BE2C (cell line): ENCODE data around the gene SYNGR3.

Experiments used
- DNase-seq: peaks from one replicate; pipeline ENCODE4 v3.0.0-alpha.2; 2020
- H3K27me3 ChIP-seq: fragments of 250-450 bp; sonication (Bioruptor Pico); 2 replicates; pipeline ENCODE4 v1.5.1; 2020; ENCODE audit warnings: mild to moderate bottlenecking
- H3K36me3 ChIP-seq: fragments of 250-450 bp; sonication (Bioruptor Pico); 2 replicates; pipeline ENCODE4 v1.5.1; 2020; ENCODE audit warnings: mild to moderate bottlenecking
- H3K4me1 ChIP-seq: fragments of 250-450 bp; sonication (Bioruptor Pico); 2 replicates; pipeline ENCODE4 v1.5.1; 2020
- H3K4me3 ChIP-seq: 2 replicates; pipeline ENCODE4 v1.5.1; 2011; ENCODE audit warnings: low read depth, low read length
- H3K9me3 ChIP-seq: fragments of 250-450 bp; sonication (Bioruptor Pico); 2 replicates; pipeline ENCODE4 v1.5.1; 2020
- CTCF ChIP-seq: IDR thresholded peaks from 2 replicates; pipeline ENCODE4 v1.5.1; 2012; ENCODE audit warnings: mild to moderate bottlenecking, low read depth, low read length

The SYNGR3 gene

DNA sequence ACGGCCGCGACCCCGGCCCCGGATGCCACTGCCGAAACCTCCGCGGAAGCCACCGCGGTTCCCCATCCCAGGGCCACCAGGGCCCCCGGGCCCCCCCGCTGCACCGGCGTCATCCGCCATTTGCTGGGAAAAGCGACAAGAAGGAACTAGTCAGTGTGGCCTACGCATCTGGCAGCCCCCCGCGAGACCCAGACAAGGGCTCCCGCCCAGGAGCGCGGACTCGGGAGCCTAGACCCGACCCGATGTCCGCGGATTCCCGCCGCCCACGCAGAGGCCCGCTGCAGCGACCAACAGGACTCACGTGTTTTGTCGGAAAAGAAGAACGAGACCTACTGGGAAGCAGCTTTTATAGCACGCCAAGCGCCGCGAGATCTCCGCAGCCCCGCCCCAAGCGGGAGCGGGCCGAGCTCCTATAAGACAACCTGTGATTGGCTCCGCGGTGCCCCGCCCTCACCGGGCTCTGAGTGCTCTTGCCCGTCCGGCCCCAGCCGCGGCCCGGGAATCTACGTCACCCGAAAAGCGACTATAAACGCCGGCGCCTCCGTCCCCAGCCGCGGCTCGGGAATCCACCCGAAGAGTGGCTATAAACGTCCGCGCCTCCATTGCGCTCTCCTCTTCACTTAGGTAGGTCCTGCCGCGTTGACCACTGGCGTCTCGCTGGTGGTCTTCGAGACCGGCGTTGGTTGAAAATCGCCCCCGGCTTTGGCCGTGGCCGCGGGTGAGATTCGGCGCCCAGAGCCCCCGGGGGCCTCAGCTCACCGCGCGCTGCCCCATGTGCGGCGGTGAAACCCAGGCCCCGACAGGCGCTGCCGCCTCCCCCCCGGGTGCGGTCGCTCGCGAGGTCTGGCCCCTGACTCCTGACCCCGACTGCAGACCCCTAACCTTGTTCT lies 25.0 kb upstream of the SYNGR3 start, which contains the start of gene RPS2:
TSS of gene RPS2 (minus strand) at position 321 of the 890 bp plus-strand sequence. CDS start at position 120, 201 bp downstream.
- Histone ChIP-seq H3K4me3 (peak within 1 kb of the TSS; percentile 94), H3K4me1 (no peaks in the 10 kb centered on the region), H3K9me3 (no peaks in the 10 kb centered on the region), H3K27me3 (no peaks in the 10 kb centered on the region), H3K36me3 (peaks cover 35% of the 10 kb centered on the region)
- no peak for TF ChIP-seq CTCF
- DNase-seq: peak; percentile 100

DNA sequence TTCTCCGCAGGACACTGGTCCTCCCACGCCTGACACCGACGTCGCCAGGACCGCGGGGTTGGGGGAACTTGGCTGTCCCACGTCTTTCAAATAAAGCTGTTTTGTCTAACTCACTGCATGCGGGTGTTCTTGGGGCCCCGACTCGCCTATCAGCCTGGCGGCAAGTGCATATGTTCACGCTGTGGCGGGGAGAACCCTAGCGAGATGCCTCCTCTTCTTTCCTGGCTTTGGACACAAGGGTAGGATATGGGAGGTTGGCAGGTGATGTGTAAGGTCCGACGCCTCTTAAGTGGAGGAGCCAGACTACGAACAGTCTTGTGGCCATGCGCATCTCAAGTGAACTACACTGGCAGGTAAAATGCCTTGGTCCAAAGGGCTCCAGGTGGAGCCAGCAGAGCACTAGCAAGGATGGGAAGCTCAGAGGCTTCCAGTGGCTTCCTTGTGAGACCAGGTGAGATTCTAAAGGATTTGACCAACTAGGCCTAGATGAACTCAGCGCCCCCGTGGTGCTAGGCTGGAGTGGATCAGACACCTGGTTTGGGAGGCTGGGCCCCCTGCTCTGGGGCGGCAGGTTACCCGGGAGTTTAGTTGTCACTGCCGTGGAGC lies 24.3 kb upstream of the SYNGR3 start:
- TF ChIP-seq CTCF: no peak
- Histone ChIP-seq H3K36me3 (peaks cover 35% of the 10 kb centered on the region), H3K27me3 (no peaks in the 10 kb centered on the region), H3K9me3 (no peaks in the 10 kb centered on the region), H3K4me1 (no peaks in the 10 kb centered on the region), H3K4me3 (peak overlapping the region; percentile 94)
- no peak for DNase-seq

GRCh38 chr16:1966460-1966859 lies 23.3 kb upstream of the SYNGR3 start, which contains the start of gene RNF151:
TSS of gene RNF151 (plus strand) at chr16:1966856. CDS start at chr16:1966882, 26 bp downstream.
- Histone ChIP-seq H3K36me3 (peaks cover 29% of the 10 kb centered on the region), H3K4me1 (no peaks in the 10 kb centered on the region), H3K4me3 (peak within 1 kb of the TSS; percentile 94), H3K27me3 (no peaks in the 10 kb centered on the region), H3K9me3 (no peaks in the 10 kb centered on the region)
- no peak for TF ChIP-seq CTCF
- DNase-seq: no peak

GRCh38 chr16:1968146-1968953 lies 21.4 kb upstream of the SYNGR3 start:
- TF ChIP-seq CTCF: no peak
- H3K27me3 ChIP-seq: no peaks in the 10 kb centered on the region
- no peak for DNase-seq
- H3K36me3 ChIP-seq: peaks cover 11% of the 10 kb centered on the region
- H3K4me1 ChIP-seq: no peaks in the 10 kb centered on the region
- H3K9me3 ChIP-seq: no peaks in the 10 kb centered on the region
- H3K4me3 ChIP-seq: no peak overlapping the region

- DNase-seq: peak; percentile 96
- Histone ChIP-seq H3K9me3 (no peaks in the 10 kb centered on the region), H3K4me3 (peak within 1 kb of the TSS; percentile 93), H3K4me1 (no peaks in the 10 kb centered on the region), H3K27me3 (no peaks in the 10 kb centered on the region), H3K36me3 (peaks cover 32% of the 10 kb centered on the region)
- no peak for TF ChIP-seq CTCF
Measured at GRCh38 chr16:1971796-1972489, 17.8 kb upstream of the SYNGR3 start, which contains the start of gene TBL3. TSS of gene TBL3 (plus strand) at chr16:1972053. CDS start at chr16:1972165, 112 bp downstream.
